GM15510 (cell line): ENCODE data around the gene ST8SIA6.

Experiments used
- POLR2A ChIP-seq: IDR thresholded peaks from 3 replicates; pipeline ENCODE4 v1.6.1; 2011; ENCODE audit warnings: borderline replicate concordance; ENCODE audit not compliant: insufficient read length; ENCODE audit errors: extremely low read depth

ST8SIA6 gene

GRCh38 chr10:17354781-17355180 is 99.6 kb downstream of the ST8SIA6 start:
- no peak for TF ChIP-seq POLR2A

DNA sequence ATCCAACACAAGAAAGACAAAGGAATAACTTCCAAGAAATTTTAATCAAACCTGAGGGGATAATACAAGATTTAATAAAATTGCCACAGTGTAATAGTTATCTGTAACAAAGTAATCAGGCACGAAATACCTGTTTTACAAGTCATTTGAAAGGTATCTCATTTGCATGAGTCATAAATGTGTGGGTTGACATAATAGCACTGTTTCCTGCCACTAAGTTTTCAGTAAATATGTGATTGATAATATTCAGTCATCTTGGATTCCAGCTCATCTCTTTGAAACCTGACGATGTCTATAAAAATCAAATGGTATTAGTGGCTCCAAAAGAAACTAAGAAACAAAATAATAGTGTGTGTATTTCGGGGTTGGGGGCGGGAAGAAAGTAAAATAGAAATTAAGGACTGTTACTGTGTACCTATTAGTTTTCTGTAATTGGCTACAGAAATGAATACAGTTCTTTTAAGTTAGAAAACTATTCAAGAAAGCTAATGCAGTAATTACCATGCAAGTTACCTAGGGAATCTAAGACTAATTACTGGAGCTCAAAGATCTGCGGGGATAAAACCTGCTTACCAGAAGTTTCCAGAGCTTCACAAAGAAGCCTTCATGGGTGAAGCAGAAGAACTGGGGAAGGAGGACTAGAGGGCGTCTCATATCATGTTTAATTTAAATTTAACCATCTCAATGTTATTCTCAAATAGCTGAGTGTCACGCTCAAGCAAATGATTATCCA is 100.7 kb downstream of the ST8SIA6 start:
- TF ChIP-seq POLR2A, result no peak

DNA sequence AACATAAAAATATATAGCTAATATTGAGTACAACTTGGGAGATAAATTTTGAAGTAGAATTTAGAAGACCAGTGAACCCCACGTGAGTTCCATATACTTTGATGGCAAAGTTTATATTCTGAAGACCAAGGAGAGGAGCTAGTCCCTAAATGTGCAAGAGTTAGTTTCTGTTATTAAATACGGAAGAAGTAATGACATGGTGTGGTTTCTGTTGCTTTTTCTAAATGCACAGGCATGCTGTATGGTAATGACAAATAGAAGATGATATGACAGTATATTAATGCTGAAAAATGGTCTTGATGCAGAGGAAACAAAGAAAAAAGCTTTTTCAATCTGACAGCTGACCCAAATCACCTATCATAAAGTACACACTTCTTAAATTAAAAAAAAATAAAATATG is 101.8 kb downstream of the ST8SIA6 start:
- TF ChIP-seq POLR2A, result no peak

DNA sequence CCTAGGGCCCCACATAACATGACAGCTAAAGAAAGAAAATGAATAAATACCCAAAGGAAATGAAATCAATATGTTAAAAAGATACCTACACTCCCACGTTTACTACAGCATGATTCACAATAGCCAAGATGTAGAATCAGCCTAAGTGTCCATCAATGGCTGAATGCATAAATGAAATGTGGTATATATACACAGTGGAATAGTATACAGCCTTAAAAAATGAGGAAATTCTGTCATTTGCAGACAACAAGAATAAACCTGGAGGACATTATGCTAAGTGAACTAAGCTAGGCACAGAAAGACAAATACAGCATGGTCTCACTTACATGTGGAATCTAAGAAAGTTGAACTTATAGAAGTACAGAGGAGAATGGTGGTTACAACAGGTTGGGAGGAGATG is 102.9 kb downstream of the ST8SIA6 start:
- no peak for TF ChIP-seq POLR2A

DNA sequence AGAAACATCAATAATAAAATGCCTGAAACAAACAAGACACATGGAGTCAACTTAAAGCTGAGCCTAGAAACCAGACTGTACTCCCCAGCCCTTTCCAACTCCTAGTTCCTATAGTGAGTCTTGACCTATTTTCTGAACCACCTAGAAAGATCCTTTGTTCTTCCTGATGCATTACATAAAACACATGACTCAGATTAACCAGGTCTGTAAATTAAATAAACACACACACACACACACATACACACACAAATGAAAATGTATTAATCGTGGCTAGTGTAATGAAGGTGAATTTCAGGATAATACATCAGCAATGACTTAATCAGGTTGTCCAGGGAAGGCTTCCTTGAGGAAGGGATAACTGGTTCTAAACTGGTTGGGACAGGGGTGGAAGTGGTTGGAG is 104.7 kb downstream of the ST8SIA6 start:
- no peak for TF ChIP-seq POLR2A

DNA sequence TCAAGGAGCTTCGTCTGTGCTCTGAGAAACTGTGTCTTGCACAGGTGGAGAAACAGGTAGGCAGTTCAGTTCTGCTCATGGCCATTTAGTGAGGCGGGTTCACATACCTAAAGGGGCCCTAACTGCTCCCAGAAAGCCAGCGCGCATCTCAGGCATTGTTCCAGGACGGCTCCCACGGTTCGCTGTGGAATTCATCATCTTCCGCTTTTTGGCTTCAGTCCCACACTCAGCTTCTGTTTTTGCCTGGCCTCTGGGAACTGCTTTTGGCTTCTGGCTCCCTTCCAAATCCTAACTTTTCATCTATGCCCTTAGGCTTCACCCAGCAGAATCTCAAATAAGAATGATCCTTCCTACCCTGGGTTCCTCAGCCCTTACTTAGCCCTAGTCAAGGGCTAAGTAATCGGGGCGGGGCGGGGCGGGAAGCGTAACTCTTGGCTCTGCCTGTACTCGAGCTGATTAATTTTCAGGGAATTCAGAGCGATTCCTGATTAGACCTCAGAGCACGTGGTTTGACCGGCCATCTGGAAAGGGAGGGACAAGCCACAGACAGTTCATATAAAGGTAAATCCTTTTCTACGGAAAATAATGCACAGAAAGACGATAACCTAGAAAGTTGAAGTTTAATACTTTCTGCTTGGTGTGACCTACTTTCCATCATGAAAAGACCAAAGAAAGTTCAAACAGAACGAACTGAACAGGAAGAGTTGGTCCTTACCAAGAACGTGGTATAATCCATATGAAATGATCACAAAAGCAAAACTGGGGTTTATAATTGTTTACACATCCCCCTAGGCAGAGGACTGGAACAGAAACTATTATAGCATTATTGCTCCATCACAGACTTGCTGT is 105.7 kb downstream of the ST8SIA6 start:
- no peak for TF ChIP-seq POLR2A

GRCh38 chr10:17348011-17348500 is 106.3 kb downstream of the ST8SIA6 start:
- no peak for TF ChIP-seq POLR2A

GRCh38 chr10:17344206-17344605 is 110.2 kb downstream of the ST8SIA6 start:
- TF ChIP-seq POLR2A, result no peak

GRCh38 chr10:17343118-17343517 is 111.3 kb downstream of the ST8SIA6 start:
- no peak for TF ChIP-seq POLR2A

DNA sequence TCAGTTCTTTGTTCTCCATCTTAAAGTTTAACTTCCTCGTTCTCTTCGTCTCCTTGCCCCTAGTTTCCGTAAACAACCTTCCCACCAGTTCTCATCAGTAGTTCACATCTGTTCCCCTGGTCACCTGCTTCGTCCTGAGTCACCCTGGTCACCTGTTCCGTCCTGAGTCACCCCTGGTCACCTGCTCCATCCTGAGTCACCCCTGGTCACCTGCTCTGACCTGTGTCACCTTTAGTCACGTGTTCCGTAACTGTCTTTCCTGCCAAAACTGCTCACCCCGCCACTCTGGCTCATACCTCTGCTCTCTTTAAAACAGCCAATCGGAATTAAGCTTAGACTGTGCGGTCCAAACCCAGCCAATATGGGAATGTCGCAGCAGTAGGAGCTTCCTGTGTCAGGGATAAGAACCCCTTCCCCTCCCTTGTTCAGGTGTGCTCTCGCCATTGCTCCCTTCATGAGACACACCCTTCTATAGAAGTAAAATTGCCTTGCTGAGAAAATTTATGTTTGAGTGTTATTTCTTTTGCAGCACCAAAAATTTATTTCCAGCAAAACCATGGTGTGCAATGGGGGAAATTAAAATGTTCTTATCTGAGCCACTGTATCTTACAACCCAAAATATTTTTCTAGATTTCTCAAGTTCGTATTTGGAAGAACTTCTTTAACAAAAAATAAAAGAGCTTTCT is 114.1 kb downstream of the ST8SIA6 start:
- no peak for TF ChIP-seq POLR2A

- no peak for TF ChIP-seq POLR2A
These were observed 119.3 kb downstream of the ST8SIA6 start for GRCh38 chr10:17335065-17335464.

GRCh38 chr10:17330501-17330900 is 123.9 kb downstream of the ST8SIA6 start:
- no peak for TF ChIP-seq POLR2A

DNA sequence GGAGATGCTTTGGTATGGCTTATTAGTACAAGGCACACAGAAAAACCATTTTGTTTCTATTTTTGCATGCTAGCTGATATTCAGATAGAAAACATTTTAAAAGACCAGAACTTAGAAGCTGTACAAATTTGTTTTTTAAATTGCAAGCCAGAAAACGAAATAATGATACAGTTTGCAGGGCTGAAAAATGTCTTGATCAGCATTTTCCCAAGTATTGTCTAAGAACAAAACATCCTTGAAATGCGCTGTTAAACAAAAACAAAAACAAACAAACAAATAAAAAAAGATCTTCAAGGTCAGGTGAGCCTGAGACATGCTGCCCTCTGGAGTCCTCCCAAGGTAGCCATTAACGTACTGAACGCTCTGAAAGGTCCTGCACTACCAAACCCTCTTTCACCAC is 128.0 kb downstream of the ST8SIA6 start:
- no peak for TF ChIP-seq POLR2A

GRCh38 chr10:17316488-17317170 is 137.8 kb downstream of the ST8SIA6 start:
- TF ChIP-seq POLR2A, result no peak
